Gastroesophageal sphincter (tissue), 3 donors: ENCODE results near the gene RABEP1.

Source experiments
- POLR2A ChIP-seq, 2 donors: fragments of 450-650 bp; IDR thresholded peaks; one replicate each; pipeline ENCODE4 v1.6.1; 2017; ENCODE audit warnings: antibody characterized with exemption in 2 of 2, mild to moderate bottlenecking in 2 of 2, moderate library complexity in 1 of 2
- POLR2AphosphoS5 ChIP-seq: sonication (generic); formaldehyde crosslinking; IDR thresholded peaks from one replicate; pipeline ENCODE4 v1.6.1; 2017; ENCODE audit warnings: antibody characterized with exemption
- TF ChIP-seq, protein P1 (sequence below), 4 experiments: fragments of 200-600 bp in 2 of 4; fragments of 450-650 bp in 2 of 4; sonication (generic) in 1 of 4; IDR thresholded peaks; one replicate each; pipeline ENCODE4 v1.5.1; 2017 to 2019; ENCODE audit warnings: antibody characterized with exemption in 4 of 4, mild to moderate bottlenecking in 2 of 4, moderate library complexity in 2 of 4

- TF ChIP-seq, protein P1, sequence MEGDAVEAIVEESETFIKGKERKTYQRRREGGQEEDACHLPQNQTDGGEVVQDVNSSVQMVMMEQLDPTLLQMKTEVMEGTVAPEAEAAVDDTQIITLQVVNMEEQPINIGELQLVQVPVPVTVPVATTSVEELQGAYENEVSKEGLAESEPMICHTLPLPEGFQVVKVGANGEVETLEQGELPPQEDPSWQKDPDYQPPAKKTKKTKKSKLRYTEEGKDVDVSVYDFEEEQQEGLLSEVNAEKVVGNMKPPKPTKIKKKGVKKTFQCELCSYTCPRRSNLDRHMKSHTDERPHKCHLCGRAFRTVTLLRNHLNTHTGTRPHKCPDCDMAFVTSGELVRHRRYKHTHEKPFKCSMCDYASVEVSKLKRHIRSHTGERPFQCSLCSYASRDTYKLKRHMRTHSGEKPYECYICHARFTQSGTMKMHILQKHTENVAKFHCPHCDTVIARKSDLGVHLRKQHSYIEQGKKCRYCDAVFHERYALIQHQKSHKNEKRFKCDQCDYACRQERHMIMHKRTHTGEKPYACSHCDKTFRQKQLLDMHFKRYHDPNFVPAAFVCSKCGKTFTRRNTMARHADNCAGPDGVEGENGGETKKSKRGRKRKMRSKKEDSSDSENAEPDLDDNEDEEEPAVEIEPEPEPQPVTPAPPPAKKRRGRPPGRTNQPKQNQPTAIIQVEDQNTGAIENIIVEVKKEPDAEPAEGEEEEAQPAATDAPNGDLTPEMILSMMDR (IDR thresholded peaks at IDR 0.05): no peak
- TF ChIP-seq POLR2A (IDR thresholded peaks at IDR 0.05) (no peak), POLR2AphosphoS5 (no peak)
These were observed 45.0 kb upstream of the RABEP1 start for GRCh38 chr17:5236938-5237540.
